D721Med (cell line): ENCODE data around the gene CRCP.

ENCODE experiments used
- DNase-seq: peaks from one replicate; pipeline ENCODE4 v3.0.0; 2011; ENCODE audit warnings: low spot score; ENCODE audit not compliant: insufficient read length
- FAIRE-seq: peaks from 2 replicates; lab custom pipeline; 2011; peaks lifted over from hg19 to GRCh38; lab: Jason Lieb, UNC
- CTCF ChIP-seq: IDR thresholded peaks from 2 replicates; pipeline ENCODE4 v1.5.1; 2012; ENCODE audit warnings: mild to moderate bottlenecking, control low read depth; ENCODE audit not compliant: insufficient read depth; ENCODE audit errors: missing control alignments

CRCP gene

GRCh38 chr7:66082083-66082482 is 32.6 kb upstream of the CRCP start:
- no peak for FAIRE-seq
- TF ChIP-seq CTCF, result no peak

GRCh38 chr7:66082886-66083415 is 31.7 kb upstream of the CRCP start:
- no peak for FAIRE-seq
- DNase-seq, result no peak
- no peak for TF ChIP-seq CTCF

More at GRCh38 chr7:66082083-66082482, 32.6 kb upstream of the CRCP start:
- DNase-seq, result no peak

GRCh38 chr7:66083677-66084076 is 31.0 kb upstream of the CRCP start:
- FAIRE-seq, result no peak
- no peak for TF ChIP-seq CTCF
- no peak for DNase-seq

- DNase-seq, result no peak
- FAIRE-seq, result no peak
- no peak for TF ChIP-seq CTCF
Observed at GRCh38 chr7:66088861-66089838, 25.5 kb upstream of the CRCP start.

- no peak for TF ChIP-seq CTCF
Observed at GRCh38 chr7:66092654-66093053, 22.0 kb upstream of the CRCP start.

GRCh38 chr7:66095010-66095409 is 19.6 kb upstream of the CRCP start:
- FAIRE-seq, result no peak
- no peak for TF ChIP-seq CTCF
- DNase-seq, result no peak

More at GRCh38 chr7:66092654-66093053, 22.0 kb upstream of the CRCP start:
- FAIRE-seq (no peak), DNase-seq (no peak)

GRCh38 chr7:66099232-66099550 is 15.5 kb upstream of the CRCP start:
- FAIRE-seq (no peak), DNase-seq (no peak)
- TF ChIP-seq CTCF, result no peak
